IPS DF 4.7 (cell line): ENCODE data around the gene PEX19.
"Not testable (repeated sequence)": the region's sequence is repeated elsewhere in the genome, so short reads cannot be mapped to it uniquely, and the experiment has no call there.

Source experiments
- DNase-seq: peaks from one replicate; pipeline ENCODE4 v3.0.0-alpha.2; 2013; ENCODE audit warnings: low spot score; ENCODE audit errors: extremely low read depth

The PEX19 gene, protein sequence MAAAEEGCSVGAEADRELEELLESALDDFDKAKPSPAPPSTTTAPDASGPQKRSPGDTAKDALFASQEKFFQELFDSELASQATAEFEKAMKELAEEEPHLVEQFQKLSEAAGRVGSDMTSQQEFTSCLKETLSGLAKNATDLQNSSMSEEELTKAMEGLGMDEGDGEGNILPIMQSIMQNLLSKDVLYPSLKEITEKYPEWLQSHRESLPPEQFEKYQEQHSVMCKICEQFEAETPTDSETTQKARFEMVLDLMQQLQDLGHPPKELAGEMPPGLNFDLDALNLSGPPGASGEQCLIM

DNA sequence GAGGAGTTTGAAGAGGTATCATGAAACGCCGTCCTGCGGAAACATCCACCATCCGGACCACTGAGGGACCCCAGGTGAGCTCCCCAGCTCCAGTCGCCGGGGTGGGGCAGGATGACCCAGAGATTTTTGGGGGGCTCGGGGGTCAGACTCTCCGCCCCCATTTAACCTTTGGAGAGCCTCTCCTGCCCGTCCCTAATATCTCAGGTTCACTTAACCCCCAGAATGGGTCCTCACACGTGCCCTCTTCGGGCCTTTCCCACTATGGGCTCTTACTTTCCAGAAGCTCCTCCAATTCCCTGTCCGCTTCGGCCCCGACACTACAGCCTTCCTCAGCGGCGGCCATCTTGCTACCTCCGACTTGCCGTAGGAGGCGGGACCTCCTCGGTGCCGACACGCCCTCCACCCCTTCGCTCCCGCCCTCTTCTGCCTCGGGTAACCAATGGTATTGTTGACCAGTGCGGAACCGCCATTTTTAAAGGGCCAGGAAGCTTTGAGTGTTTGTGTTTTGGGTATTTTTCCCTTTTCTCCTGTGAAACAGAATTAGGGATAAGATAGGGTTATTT, at the start of gene PEX19:
TSS of gene PEX19 (minus strand) at position 352 of the 563 bp plus-strand sequence. CDS start at position 343, 9 bp downstream.
- DNase-seq, result no peak

DNA sequence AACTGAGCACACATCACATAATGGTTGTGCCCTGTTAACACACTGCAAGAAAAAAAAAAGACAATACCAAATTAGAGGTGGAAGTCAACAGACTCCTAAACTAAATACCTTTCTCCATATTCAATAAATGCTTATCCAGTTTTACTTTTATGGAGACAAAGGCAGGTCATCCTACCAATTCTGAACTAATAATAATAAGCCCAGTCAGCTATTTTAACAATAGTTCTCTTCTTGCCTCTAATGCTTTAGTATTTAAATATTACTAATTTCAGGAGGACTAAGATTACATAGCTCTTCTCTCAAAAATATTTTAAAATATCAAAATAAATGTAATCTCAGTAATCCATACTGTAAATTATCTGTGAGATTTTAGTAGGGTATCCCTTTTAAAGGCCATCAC, 47.6 kb upstream of the PEX19 start:
- no peak for DNase-seq

DNA sequence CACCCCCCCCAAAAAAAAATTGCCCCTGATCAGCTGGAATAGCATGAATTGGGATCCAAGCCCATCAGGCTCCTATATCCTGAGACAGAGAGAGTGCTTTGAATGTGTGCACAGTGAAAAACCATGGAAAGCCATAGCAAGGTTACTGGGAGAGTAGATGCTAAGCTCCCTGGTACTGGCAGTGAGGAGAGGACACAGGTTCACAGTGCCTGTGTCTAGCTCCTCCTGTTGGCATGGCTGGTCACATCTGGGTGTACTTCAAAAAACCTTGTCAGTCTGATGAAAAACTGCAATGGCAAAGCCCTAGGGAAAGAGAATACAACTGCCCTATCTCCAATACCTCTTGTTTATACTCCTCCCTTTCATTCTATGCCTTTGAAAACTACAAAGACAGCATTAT, 45.2 kb upstream of the PEX19 start:
- DNase-seq, result no peak

DNA sequence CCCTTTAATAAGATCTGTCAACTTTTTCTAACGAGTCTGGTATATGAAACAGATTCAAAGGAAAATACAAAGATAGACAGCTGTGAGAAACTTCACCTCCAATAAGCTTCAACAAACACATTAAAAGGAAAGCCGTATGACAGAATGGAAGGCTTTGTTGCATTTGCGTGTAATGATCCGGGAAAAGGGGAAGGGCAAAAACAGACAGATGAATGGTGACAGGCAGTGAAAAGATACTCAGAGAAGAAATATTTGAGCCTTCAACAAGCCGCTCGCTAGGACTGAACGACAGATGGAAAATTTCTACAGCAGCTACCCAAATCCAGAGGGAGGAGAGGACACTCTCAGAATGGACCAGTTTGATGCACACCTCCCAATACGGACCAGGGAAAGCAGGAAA, 43.3 kb upstream of the PEX19 start:
- no peak for DNase-seq

DNA sequence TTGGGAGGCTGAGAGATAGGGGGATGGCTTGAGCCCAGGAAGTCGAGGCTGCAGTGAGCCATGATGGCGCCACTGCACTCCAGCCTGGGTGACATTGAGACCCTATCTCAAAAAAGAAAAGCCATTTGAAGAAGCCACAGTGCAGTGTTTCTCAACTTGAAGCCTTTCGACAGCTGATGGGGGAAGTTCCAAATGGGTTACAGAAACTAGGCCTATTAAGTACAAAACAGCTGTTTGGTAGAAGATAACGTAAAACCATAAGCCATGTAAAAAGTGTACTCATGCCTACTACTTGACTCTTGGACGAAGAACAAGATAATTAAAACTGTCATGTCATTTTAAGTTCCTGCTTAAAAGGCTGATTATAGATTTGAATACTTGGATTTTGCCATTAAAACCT, 41.5 kb upstream of the PEX19 start:
- DNase-seq, result no peak

DNA sequence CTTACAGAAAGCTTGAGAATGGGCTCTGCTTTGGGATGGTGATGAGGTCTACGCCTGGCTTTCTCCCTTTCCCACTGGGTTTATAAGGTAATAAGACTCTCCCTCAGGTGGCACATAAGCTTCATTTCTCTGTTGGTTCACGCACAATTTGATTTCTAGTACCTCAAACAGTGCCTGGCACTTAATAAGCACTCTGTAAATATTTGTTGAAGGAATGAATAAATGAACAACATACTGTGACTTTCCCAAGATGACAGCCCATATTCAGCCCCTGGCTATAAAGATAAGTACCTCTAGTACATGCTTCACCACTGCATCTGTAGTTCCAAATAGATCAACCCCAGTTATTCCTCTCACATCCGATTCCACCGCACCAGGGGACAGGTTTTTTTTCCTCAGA, 40.3 kb upstream of the PEX19 start:
- DNase-seq, result no peak

DNA sequence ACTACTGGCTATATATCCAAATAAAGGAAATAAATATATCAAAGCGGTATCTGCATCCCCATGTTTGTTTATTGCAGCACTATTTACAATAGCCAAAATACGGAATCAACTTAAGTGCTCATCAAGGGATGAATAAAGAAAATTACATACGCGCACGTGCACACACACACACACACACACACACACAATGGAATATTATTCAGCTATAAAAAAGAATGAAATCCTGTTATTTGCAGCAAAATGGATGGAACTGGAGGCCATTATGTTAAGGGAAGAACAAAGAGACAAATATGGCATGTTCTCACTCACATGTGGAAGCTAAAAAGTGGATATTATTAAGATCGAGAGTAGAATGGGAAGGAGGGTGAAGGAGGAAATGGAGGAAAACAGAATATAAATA, 37.9 kb upstream of the PEX19 start:
- DNase-seq, result no peak

DNA sequence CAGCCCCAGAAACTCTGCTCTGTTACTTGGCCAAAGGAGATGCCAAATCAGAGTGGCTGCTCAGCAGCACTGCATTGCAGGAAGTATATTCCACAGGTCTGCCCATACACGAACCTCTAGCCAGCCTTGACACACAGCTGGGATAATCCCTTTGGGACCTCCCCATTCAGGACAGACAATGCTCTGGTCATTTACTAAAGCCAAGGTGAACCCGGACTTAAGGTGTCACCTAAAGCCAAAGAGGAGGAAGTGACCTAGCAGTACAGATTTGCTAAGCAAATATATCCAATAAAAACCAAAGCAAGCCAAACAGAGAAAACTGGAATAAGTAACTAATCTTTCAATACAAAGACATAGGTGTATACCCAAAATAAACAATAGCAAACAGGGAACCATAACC, 30.4 kb upstream of the PEX19 start:
- no peak for DNase-seq

DNA sequence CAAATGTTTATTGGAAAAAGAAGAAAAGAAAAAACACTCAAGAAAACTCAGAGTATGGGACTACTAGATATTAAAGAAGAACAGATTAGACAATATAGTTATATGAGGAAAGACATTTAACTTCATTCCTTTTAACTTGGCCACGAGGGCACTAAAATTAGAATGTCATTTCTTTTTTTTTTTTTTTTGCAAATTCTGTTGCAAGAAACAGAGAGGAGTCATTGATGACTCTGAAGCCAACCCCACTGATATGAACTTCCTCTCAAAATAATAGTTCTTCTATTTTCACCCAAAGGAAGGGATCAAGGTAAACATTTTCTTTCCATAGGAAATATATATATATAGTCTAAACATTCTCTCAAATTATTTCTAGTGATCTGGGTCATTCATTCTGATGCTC, 24.6 kb upstream of the PEX19 start:
- DNase-seq, result no peak

DNA sequence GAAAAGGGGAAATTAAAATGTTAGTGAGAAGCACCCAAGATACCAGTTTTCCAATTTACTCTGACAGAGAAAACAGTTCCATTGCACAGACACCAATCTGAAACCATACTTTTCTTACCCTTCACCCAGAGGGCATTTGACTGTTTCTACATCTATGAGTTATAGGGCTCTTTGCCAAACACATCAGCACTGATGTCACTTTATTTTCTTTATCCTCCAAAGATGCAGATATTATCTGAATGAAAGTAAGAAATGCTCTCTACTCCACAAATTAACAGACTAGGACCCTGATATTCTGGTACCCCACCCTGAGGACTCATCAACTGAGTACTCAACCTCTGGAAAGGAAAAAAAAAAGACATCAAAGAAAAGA, 24.2 kb upstream of the PEX19 start:
- no peak for DNase-seq

DNA sequence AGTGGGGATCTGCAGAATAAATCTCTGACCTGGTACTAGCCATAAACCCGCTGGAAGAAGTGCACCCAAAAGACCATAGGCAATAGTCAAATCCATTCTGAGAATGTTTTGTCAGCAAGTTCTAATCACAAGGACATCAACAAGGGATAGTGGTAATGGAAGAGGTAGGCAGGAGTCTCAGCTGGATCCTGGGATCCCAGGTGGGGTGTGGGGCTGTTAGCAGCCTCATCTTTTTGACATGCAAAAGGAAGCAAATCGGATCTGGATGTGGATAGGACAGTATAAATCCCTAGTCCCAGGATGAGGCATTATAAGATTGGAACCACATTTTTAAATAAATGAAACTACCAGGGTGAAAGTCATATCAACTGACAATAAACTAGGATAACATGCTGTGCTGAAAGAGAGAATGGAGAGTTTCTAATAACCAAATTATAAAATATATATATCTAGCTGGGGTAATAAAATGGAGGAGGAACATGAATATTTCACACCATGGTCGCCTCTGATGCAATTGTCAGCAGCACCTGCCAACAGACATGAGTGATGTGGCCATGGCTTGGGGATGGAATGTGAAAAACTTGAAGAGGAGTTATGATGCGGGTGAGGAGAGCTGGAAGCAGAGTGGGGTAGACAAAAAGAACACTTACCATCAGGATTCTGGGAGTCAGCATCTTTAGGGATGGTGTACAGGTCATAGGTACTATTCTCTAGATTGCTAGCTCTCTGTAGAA, 23.7 kb upstream of the PEX19 start:
- no peak for DNase-seq

DNA sequence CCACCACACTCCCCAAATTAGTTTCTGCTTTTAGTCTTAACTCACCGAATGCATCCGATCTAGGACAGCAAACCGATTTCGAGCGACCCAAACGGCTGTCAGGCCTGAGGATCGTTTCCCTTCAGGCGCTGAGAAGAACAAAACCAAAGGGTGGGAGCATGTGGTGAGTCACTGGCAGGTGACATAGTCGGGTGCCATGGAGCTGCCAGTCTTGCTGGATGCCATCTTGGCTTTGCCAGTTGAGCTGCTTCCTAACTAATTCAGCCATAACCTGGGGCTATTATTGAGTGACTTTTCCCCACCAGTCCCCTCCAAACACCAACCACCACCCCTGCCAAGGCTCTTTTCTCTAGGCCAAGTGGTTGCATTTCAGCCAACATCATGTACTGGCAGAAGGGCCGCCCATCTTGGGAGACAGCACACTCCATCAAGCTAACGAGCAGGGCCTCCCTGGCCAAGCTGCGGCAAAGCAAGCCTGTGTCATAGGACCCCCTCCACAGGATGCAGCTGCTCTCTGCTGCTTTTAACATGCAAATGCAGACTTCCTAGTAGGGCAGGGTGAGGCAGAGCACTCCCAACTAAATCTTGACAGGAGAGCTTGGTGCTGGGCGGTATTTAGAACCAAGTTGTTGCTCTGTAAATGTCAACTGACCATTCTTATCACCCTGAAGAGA, 22.3 kb upstream of the PEX19 start:
- DNase-seq, result no peak

DNA sequence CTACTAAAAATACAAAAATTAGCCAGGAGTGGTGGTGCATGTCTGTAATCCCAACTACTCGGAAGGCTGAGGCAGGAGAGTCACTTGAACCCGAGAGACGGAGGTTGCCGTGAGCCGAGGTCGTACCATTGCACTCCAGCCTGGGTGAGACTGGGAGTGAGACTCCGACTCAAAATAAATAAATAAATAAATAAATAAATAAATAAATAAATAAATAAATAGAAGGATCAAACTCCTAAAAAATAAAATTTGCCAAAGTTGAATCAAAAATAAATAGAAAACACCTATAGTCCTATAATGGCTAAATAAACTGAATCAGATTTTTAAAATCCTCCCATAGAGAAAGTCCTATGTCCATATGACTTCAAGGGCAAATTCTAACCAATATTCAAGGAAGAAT, 15.2 kb upstream of the PEX19 start:
- DNase-seq, result no peak

DNA sequence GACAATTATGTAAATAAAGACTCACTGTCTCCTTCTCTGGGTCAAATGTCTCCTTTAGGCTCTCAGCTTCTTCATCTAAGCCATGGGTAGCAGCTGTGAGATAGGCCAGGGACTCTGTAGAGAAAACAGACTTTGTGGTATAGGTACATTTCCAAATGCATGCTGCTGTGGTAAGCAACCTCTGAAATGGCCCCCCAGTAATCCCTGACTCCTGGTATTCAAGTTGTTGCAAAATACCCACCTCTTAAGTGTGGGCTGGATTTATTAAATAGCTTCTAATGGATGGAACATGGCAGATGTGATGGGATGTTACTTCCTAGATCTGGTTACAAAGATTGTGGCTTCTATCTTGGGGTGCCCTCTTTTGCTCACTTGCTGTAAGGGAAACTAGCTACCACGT, 11.1 kb upstream of the PEX19 start:
- no peak for DNase-seq

DNA sequence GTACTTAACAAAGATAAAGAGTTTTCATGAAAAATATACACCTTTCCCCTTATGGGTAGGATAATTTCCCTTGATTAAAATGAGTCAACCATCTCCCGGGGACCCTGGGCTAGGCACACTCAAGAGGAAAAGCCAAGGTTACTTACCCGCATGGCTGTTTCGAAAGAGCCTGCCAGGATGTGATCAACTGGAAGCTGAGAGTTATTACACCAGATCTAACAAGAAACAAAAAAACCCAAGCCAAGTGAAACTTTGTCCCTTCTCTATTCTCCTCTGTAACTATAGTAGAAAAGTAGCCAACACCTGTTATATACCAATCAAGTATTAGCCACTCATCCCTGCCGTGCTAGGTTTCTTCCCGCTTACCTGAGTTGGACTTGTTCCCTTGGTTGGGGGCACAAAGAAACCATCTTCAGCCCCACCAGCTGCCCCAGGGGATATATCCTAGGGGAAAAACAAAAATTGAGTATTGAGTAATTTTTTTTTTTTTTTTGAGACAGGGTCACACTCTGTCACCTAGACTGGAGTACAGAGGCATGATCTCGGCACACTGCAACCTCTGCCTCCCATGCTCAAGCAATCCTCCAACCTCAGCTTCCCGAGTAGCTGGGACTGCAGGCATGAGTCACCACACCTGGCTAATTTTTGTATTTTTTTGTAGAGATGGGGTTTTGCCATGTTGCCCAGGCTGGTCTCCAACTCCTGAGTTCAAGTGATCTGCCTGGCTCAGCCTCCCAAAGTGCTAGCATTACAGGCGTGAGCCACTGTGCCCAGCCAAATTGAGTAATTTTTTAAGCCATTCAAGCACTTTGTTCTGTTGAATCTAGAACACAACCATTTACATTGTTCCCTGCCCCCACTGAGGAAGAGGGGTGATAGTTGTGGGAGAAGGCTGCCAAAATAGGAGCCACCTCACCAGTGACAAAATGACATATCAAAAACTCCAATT, 8.4 kb upstream of the PEX19 start:
- no peak for DNase-seq

DNA sequence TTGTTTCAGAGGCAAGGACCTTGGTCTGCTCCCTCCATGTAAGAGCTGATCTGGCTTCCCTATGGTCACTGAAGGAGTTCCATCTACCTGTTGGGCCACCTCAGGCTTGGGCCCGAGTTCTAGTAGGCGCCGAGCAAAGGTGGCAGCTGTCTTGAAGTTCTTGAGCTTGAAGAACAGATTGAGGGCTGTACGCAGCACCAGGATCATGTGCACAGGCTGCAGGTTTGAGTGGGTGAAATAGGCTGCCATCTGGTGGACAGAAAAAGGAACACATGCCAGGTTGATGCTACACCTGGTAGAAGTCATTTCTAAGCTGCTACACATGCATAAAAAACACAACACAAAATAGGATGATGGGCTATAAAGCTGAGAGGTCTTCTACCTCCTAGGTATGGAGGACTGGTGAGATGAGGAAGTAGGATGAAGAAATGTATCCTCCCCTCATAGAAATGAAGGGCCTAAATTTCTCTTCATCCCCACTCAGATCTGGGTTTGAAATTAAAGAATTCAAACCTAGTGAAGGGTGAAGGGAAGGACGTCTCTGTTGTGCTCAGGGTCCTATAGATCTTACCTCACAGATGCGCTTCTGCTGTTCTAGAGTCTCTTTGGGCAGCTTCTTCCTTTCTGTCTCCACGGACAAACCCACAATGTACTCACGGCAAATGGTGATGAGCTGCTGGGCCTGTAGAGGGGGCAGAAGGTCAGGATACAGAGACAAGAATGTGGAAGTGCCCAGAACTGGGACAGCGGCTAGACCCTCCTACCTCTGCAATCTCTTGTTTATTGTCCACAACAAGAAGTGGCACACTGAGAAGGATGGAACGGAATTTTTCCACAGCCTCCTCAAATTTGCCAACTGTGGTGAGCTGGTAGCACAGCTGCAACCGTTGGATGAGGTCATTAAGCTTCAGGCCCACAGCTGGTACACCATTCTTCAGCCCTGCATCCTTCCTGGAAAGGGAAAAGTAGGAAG, 6.6 kb upstream of the PEX19 start:
- DNase-seq, result no peak

DNA sequence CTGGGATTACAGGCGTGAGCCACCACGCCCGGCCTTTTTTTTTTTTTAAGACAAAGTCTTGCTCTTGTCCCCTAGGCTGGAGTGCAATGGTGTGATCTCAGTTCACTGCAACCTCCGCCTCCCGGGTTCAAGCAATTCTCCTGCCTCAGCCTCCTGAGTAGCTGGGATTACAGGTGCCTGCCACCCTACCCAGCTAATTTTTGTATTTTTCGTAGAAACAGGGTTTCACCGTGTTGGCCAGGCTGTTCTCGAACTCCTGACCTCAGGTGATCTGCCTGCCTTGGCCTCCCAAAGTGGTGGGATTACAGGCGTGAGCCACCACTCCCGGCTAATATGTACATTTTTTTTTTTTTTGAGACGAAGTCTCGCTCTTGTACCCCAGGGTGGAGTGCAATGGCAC, 2.8 kb upstream of the PEX19 start:
- DNase-seq, result not testable (repeated sequence)

DNA sequence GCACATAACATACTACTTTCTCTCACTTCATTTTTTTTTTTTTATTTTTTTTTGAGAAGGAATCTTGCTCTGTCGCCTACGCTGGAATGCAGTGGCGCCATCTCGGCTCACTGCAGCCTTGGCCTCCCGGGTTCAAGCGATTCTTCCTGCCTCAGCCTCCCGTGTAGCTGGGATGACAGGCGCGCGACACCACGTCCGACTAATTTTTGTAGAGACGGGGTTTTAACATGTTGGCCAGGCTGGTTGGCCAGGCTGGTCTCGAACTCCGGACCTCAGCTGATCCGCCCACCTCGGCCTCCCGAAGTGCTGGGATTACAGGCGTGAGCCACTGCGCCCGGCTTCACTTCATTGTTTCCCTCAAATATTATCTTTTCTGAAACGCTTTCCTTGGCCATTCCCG, 573 bp upstream of the PEX19 start:
- DNase-seq, result no peak

DNA sequence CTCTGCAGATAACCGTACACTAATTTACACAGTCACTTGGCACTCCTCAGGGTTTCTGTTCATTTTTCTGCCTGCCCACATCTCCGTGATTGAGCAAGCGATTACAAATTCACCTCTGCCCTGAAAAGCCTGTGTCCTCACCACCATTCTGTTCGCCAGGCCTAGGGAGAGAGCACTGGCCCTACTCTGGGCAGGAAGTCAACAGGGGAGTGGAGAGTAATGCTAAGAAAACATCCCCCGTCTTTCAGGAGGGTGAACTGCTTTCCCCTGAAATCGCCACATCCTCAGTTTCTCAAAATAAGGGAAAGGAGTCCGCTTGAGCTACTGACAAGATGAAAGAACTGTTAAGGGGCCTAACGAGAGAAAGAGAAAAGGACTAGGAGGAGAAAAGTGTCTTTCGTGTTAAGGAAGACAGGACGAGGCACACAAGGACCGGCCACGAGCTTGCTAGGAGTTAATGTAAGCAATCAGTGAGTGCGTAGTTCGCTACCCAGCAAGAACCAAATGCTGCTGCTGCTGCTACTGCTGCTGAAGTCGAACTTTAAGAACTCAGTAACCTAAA, 632 bp downstream of the PEX19 start:
- no peak for DNase-seq

DNA sequence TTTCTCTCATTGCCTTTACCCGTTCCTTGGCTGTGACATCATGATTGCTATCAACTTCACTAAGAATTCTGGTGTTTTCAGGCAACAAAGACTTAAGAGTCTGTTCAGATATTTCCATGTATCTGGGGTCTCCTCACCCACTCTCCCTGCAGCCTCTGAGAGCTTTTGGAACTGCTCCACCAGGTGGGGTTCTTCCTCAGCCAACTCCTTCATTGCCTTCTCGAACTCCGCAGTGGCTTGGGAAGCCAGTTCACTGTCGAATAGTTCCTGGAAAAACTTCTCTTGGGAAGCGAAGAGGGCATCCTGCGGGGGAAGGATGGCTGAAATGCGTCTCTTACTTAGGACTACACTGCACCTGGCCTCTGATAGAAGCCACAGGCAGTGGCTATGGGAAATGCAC, 2.1 kb downstream of the PEX19 start:
- no peak for DNase-seq
